Memory B cell (primary cell): ENCODE results near the gene FAM120B.

Source experiments
- ATAC-seq: fragments of 150-1000 bp; cut with Tn5 transposase; 2 replicates; pipeline ENCODE4 v1.10.0; 2021; ENCODE audit warnings: low read depth, mild to moderate bottlenecking, moderate library complexity
- DNase-seq, 2 donors: peaks; one replicate each; pipeline ENCODE4 v3.0.0; 2022; ENCODE audit warnings: low spot score in 2 of 2
- H3K27ac Mint-ChIP-seq: one replicate; pipeline ENCODE4 v1.8.0; 2022; ENCODE audit warnings: mild to moderate bottlenecking, moderate library complexity, mixed read lengths
- H3K27me3 Mint-ChIP-seq: one replicate; pipeline ENCODE4 v1.8.0; 2022; ENCODE audit warnings: mixed read lengths
- H3K36me3 Mint-ChIP-seq: one replicate; pipeline ENCODE4 v1.8.0; 2022; ENCODE audit warnings: mild to moderate bottlenecking, mixed read lengths
- H3K4me1 Mint-ChIP-seq: one replicate; pipeline ENCODE4 v1.8.0; 2022; ENCODE audit warnings: mixed read lengths
- H3K4me3 Mint-ChIP-seq: one replicate; pipeline ENCODE4 v1.8.0; 2022; ENCODE audit warnings: mild to moderate bottlenecking, moderate library complexity, mixed read lengths
- H3K9me3 Mint-ChIP-seq: one replicate; pipeline ENCODE4 v1.8.0; 2022; ENCODE audit warnings: mixed read lengths

Gene FAM120B

DNA sequence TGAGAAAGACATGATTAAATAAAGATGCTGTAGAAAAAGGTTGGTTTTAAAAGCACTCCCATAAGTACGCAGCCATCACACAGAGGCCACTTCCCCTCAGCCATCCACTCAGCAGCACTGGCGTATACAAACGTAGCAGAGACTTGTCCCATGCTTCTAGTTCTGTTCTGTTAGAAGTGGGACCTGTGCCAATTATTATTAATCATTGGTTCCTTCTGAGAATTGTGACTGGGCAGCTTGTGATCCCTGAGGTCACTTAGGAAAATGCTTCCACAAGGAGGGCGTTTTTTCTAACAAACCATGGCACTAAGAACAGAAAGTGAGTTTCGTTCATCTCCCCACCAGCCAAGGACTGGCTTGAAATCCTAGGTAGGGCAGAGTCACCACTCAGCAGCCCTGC is 53.9 kb downstream of the FAM120B start:
- no peak for ATAC-seq
- Mint-ChIP-seq H3K36me3 (peaks cover 36% of the 10 kb centered on the region), H3K4me1 (no peaks in the 10 kb centered on the region), H3K4me3 (no peak overlapping the region), H3K27ac (no peak overlapping the region), H3K27me3 (no peaks in the 10 kb centered on the region), H3K9me3 (no peaks in the 10 kb centered on the region)
- no peak for DNase-seq

DNA sequence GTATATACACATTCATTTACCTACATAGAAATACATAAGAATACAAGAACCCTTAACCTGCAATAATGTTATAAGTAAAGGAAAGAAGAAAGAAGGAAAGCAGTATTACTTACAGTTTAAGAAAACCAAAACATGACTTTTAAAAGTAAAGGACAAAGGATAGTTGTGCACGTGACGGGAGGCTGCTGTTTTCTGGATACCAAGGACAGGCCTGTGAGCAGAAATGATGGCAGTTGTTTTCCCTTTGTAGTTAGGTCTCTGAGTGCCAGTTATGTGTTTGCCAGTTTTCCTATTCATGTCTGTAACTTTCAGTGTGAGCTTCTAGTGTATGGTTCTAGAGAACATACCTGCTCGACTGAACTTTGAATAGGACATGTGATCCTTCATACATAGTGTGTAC is 54.8 kb downstream of the FAM120B start:
- H3K9me3 Mint-ChIP-seq = no peaks in the 10 kb centered on the region
- peaks cover 40% of the 10 kb centered on the region for H3K36me3 Mint-ChIP-seq
- H3K27ac Mint-ChIP-seq = no peak overlapping the region
- no peaks in the 10 kb centered on the region for H3K4me1 Mint-ChIP-seq
- ATAC-seq (no peak), DNase-seq (no peak)
- no peak overlapping the region for H3K4me3 Mint-ChIP-seq
- H3K27me3 Mint-ChIP-seq = no peaks in the 10 kb centered on the region

DNA sequence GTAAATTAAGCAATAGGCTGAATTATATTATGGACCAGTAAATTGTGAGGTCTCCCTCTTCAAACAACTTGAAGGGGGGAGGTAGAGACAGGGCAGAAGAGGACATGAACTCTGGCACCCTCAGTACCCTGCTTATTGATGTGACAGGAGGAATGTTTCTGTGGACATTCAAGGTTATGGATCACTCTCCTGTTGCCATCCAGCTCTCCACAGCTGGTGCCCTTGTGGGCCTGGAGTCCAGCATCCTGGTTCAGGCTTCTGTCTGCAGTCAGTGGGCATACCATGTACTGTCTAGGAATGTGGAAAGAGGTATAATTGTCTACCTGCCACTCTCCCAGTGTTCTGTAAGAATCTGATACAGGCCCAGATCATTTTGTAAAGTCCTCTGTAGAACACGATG is 55.6 kb downstream of the FAM120B start:
- no peak overlapping the region for H3K4me3 Mint-ChIP-seq

DNA sequence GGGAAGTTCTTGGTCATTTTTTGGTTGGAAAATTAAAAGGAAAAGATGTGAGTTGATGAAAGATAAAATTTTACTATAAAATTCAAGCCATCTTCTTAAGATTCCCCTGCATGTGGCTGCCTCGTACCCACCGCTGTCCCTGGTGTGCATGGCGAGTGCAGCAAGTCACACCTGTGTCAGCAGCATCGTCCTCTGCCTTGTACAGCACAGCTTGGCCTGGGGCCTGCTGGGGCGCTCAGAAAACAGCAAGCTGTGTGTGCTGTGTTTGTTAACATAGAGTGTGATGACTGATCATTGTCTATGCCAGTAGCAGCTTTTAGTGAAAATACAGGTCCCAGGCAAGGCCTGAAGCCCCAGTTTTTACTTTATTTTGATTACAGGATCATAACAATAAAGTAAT is 56.7 kb downstream of the FAM120B start:
- H3K36me3 Mint-ChIP-seq = peaks cover 34% of the 10 kb centered on the region
- H3K27ac Mint-ChIP-seq = no peak overlapping the region
- H3K4me3 Mint-ChIP-seq = no peak overlapping the region
- DNase-seq = no peak
- ATAC-seq = no peak
- H3K9me3 Mint-ChIP-seq = no peaks in the 10 kb centered on the region
- H3K27me3 Mint-ChIP-seq = no peaks in the 10 kb centered on the region
- H3K4me1 Mint-ChIP-seq = no peaks in the 10 kb centered on the region

More for the DNA sequence above, 55.6 kb downstream of the FAM120B start:
- peaks cover 43% of the 10 kb centered on the region for H3K36me3 Mint-ChIP-seq
- no peak overlapping the region for H3K27ac Mint-ChIP-seq
- DNase-seq = no peak
- no peak for ATAC-seq
- H3K4me1 Mint-ChIP-seq = no peaks in the 10 kb centered on the region
- H3K9me3 Mint-ChIP-seq = no peaks in the 10 kb centered on the region
- H3K27me3 Mint-ChIP-seq = no peaks in the 10 kb centered on the region

DNA sequence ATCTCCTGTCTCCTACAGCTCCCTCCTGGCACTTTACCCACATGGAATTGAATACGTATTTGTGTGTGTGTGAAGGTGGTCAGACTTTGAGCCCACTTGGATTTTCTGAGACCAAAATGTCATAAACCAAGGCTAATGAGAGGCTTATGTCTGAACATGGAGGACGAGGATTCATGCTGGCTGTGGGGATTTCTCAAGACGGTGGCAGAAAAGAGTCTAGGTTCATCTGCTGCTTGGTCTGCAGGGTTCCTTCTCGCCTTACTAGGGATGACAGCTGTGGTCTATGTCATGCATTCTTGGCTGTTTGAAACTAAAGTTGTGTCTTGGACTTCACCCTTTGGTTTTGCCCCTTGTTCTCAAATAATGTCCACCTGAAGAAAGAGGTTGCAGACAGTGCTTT is 58.6 kb downstream of the FAM120B start:
- H3K27ac Mint-ChIP-seq = no peak overlapping the region
- H3K36me3 Mint-ChIP-seq = peaks cover 38% of the 10 kb centered on the region
- DNase-seq (no peak), ATAC-seq (no peak)
- no peaks in the 10 kb centered on the region for H3K27me3 Mint-ChIP-seq
- no peak overlapping the region for H3K4me3 Mint-ChIP-seq
- H3K4me1 Mint-ChIP-seq = no peaks in the 10 kb centered on the region
- H3K9me3 Mint-ChIP-seq = no peaks in the 10 kb centered on the region

DNA sequence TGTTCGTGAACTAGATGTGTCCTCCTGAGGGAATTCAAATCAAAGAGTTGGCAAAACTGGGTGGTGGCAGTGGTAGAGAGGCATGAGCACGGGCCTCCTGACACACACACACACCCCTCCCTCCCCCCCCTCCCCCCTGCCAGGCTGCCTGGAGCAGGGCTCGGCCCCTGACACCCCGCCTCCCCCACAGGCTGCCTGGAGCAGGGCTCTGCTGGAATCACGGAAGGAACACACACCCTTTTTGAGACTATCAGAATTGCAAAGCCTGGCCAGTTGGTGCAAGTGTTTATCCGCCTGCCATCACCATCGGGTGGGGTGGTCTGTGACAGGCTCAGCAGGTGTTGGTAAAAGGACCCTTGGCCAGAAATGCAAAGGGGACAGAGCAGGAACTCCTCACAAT is 59.0 kb downstream of the FAM120B start:
- Mint-ChIP-seq H3K4me3 (no peak overlapping the region), H3K36me3 (peaks cover 36% of the 10 kb centered on the region), H3K4me1 (no peaks in the 10 kb centered on the region), H3K27ac (no peak overlapping the region), H3K27me3 (no peaks in the 10 kb centered on the region), H3K9me3 (no peaks in the 10 kb centered on the region)
- ATAC-seq (no peak), DNase-seq (no peak)

DNA sequence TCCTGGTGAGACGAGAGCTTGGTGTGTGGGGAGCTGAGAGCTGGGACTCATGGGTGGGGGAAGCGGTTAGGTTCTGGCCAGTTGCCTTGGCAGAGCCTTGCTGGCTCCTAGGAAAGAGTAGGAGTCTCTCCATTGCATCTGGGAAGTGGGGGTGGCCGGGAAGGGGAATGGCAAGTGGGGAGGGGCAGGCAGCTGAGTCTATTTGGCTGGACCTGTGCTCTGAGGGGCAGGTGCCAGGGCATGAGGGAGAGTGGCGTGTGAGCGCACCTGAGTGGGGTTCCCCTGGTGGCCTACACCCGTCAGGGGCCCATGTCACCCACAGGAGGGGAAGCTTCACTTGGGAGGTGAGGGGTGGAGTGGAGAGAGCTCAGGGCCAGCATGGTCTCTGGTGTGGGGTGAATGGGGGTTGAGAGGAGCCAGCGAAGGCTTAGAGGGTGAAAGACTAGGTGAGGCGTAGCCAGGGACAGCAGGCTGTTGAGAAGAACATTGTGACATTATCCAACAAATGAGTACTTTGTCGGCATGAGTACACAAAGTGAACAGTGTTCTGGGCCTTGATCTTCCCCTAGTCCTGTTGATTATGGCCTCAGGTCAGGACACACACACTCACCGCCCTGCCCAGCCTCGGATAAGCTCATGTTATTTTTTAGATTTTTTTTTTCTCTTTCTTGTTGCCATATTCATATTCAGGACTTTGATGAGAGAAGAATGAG is 59.8 kb downstream of the FAM120B start:
- Mint-ChIP-seq H3K4me3 (no peak overlapping the region), H3K9me3 (no peaks in the 10 kb centered on the region), H3K4me1 (no peaks in the 10 kb centered on the region), H3K27me3 (no peaks in the 10 kb centered on the region), H3K27ac (peak overlapping the region; percentile 17), H3K36me3 (peaks cover 36% of the 10 kb centered on the region)
- no peak for DNase-seq
- no peak for ATAC-seq

DNA sequence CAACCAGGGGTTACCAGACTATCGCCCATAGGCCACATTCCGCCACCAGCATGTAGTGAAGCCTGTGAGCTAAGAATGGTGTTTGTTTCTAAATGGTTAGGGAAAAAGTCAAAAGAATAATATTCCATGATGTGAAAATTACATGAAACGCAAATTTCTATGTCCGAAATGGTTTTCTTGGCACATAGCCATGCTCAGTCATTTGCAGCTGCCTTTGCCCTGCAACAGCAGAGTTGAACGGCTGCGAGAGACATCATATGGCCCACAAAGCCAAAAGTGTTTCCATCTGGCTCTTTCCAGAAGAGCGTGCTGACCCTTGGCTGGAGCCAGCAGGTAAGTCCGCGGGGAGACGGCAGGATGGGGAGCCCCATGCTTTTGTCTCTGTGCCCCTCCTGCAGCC is 60.7 kb downstream of the FAM120B start:
- H3K9me3 Mint-ChIP-seq = no peaks in the 10 kb centered on the region
- no peak for ATAC-seq
- H3K4me3 Mint-ChIP-seq = no peak overlapping the region
- H3K4me1 Mint-ChIP-seq = no peaks in the 10 kb centered on the region
- peaks cover 36% of the 10 kb centered on the region for H3K36me3 Mint-ChIP-seq
- no peak overlapping the region for H3K27ac Mint-ChIP-seq
- DNase-seq = no peak
- no peaks in the 10 kb centered on the region for H3K27me3 Mint-ChIP-seq

DNA sequence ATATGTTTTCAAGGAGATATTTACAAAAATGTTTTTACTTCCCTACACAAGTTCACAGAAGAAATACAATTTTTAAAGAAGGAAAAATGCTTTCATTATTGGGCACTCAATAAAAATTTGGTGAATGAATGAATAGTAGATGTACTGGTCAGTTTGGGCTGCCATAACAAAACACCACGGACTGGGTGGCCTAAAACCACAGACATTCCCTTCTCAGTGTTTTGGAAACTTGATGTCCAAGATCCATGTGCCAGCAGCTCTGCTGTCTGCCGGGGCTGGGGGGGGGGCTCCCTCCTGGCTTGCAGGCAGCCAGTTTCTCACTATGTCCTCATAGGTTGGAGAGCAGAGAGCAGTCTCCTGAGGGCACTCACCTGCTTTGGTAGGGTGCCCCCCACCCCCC is 62.0 kb downstream of the FAM120B start:
- no peaks in the 10 kb centered on the region for H3K4me1 Mint-ChIP-seq

DNA sequence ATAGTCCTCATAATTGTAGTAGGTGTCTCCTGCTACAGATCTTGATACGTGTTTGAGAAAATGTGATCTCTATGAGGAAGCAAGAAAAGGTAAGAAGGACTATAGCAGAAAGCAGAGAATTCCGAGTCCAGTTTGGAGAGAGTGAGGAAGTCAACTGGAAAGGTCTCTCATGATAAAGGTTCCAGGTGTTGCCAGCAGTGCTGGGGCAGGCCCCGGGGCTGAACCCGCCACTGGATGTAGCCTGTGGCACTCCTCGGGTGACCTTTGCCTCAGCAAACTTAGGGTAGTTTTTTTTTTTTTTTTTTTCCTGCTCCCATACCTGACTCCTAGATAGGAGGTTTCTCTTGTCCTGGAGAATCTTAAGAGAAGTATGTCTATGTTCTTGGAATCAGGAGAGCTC is 62.8 kb downstream of the FAM120B start:
- H3K27ac Mint-ChIP-seq = peak overlapping the region; percentile 22
- H3K9me3 Mint-ChIP-seq = no peaks in the 10 kb centered on the region
- no peaks in the 10 kb centered on the region for H3K4me1 Mint-ChIP-seq
- H3K4me3 Mint-ChIP-seq = no peak overlapping the region
- H3K27me3 Mint-ChIP-seq = no peaks in the 10 kb centered on the region
- DNase-seq = no peak
- peaks cover 29% of the 10 kb centered on the region for H3K36me3 Mint-ChIP-seq
- ATAC-seq = no peak

More for the DNA sequence above, 62.0 kb downstream of the FAM120B start:
- no peak overlapping the region for H3K27ac Mint-ChIP-seq
- H3K27me3 Mint-ChIP-seq = no peaks in the 10 kb centered on the region
- no peak overlapping the region for H3K4me3 Mint-ChIP-seq
- peaks cover 31% of the 10 kb centered on the region for H3K36me3 Mint-ChIP-seq
- DNase-seq (no peak), ATAC-seq (no peak)
- no peaks in the 10 kb centered on the region for H3K9me3 Mint-ChIP-seq

DNA sequence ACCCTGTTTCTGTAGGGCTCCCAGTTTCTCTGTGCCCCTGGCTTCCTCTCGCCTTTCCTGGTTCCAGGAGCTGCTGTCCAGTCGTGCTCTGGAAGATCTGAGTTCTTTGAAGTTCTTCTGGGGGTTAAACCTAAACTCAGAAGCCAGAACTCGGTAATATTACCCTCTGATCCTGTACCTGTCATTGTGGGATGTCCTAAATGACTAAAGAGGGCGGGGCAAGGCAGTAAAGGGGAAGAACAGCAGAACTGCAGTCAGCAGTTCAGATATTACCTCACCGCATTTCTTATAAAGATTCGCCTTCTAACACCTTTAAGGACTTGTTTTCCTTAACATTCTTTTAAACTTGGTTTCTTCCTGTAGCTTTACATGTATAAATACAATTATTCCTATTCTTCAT is 63.9 kb downstream of the FAM120B start:
- no peak overlapping the region for H3K27ac Mint-ChIP-seq
- DNase-seq = no peak

DNA sequence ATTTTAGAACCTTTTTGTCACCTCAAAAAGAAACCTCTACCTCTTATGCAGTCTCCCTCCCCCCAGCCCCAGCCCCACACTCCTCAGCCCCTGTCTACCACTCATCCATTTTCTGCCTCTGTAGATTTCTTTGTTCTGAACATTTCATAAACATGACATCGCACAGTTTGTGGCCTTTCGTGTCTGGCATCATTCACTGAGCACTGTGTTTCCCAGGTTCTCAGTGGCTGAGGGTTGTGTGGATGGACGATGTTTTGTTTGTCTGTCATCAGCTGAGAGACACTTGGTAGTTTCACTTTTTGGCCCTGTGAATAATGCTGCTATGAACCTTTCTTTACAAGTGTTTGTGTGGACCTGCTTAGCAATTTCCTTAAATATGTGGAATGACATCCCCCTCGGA is 64.5 kb downstream of the FAM120B start:
- no peak for ATAC-seq
- H3K4me3 Mint-ChIP-seq = no peak overlapping the region
- peaks cover 31% of the 10 kb centered on the region for H3K36me3 Mint-ChIP-seq
- no peak for DNase-seq
- no peaks in the 10 kb centered on the region for H3K9me3 Mint-ChIP-seq
- H3K27me3 Mint-ChIP-seq = no peaks in the 10 kb centered on the region
- no peak overlapping the region for H3K27ac Mint-ChIP-seq
- peaks cover under 1% of the 10 kb centered on the region for H3K4me1 Mint-ChIP-seq

More for the DNA sequence above, 63.9 kb downstream of the FAM120B start:
- Mint-ChIP-seq H3K27me3 (no peaks in the 10 kb centered on the region), H3K4me1 (no peaks in the 10 kb centered on the region), H3K4me3 (no peak overlapping the region), H3K9me3 (no peaks in the 10 kb centered on the region), H3K36me3 (peaks cover 27% of the 10 kb centered on the region)
- peak; percentile 29 for ATAC-seq

DNA sequence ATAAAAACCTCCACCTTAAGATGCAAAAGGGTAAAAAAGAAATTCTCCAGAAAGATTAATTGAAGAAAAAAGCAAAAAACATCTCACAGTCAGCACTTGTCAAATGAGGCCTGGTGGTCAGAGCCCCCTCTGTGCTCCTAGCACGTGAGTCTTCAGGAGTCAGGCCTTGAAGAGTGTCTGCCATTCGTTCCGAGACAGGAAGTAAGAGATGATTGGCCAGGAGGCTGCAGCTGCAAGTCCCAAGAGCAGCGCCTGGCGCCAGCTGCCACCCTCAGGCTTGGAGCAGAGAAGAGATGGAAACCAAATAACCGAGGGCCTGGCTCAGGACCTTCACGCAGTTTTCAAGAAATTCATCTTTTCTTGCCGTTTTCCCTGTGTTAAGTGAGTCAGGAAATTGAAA is 65.0 kb downstream of the FAM120B start:
- ATAC-seq = no peak
- peaks cover 31% of the 10 kb centered on the region for H3K36me3 Mint-ChIP-seq
- H3K9me3 Mint-ChIP-seq = no peaks in the 10 kb centered on the region
- peaks cover 5% of the 10 kb centered on the region for H3K4me1 Mint-ChIP-seq
- H3K27me3 Mint-ChIP-seq = no peaks in the 10 kb centered on the region
- H3K27ac Mint-ChIP-seq = no peak overlapping the region
- DNase-seq = no peak
- no peak overlapping the region for H3K4me3 Mint-ChIP-seq

DNA sequence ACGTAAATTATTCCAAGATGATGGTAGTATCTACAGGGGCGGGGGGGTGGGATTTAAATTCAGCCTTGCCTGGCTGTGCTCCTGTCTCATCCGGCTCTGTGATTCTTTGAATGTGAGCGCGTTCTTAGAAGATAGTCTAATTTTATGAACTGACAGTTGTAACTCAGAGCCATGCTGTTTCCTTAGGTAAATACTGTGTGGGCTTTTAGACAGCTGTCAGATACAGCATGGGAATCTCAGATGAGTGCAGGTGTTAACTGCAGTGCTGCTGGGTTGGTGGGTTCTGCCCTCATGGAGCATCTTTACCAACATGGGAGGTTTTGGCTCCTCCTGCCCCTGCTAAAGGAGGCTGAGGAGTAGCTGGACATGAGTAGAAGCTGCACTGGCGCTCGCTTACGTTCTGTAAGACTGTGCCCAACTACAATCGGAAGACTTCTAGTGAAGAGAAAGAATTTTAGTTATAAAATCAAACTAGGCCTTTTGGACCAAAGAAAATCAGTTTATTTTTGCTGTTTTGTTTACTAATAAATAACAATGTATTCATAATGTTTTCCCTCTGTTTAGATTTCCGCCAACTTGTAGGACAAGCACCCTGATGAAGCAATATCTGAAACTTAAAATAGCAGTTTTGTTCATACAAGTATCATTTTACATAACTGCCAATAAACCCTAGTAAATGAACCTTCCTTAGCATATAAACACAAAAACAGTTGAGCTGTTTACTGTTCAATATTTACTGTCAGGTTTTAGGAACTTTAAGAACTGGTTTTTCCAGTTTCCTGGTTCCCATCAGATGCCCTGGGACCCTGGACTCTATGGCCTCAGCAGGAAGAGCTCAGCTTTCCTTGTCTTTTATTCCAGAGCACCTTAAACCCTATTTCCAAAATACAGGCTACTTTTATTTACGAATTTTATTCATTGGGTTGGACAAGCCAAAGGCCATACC is 66.1 kb downstream of the FAM120B start:
- DNase-seq = no peak
- Mint-ChIP-seq H3K27ac (no peak overlapping the region), H3K36me3 (peaks cover 31% of the 10 kb centered on the region), H3K27me3 (no peaks in the 10 kb centered on the region), H3K4me3 (no peak overlapping the region), H3K4me1 (peaks cover 5% of the 10 kb centered on the region), H3K9me3 (no peaks in the 10 kb centered on the region)
- no peak for ATAC-seq
